GM03348 (cell line): ENCODE data around the gene JAKMIP1.

Experiments used
- DNase-seq: peaks from one replicate; pipeline ENCODE4 v3.0.0; 2012; ENCODE audit warnings: low spot score

Gene JAKMIP1

DNA sequence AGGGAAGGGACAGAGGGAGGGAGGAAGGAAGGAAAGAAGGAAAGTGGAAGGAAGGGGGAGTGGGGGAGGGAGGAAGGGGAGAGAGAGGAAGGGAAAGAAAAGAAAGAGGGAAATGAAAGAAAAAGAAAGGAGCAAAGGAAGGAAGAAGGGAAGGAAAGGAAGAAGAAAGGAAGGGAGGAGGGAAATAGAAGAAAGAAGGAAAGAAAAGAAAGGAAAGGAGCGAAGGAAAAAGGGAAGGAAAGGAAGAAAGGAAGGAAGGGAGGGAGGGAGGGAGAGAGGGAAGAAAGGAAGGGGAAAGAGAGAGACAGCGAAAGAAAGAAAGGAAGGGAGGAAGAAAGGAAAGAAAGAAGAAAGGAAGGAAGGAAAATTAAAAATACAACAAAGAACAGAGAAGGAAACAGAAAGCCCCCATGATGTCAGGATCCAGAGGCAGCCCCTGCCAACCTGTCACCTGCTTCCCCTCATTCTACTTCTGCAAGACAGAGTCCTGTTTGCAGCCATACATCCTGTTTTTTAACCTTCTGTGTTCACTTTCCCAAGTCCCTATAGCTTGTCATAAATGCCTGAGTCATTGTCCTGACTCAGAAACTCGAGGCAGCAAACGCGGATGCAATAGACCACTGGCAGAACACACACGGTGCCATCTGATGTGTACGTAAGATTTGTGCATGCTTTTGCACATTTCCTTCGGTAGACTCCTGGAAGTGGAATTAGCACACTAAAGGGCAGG lies 105.2 kb downstream of the JAKMIP1 start:
- no peak for DNase-seq

DNA sequence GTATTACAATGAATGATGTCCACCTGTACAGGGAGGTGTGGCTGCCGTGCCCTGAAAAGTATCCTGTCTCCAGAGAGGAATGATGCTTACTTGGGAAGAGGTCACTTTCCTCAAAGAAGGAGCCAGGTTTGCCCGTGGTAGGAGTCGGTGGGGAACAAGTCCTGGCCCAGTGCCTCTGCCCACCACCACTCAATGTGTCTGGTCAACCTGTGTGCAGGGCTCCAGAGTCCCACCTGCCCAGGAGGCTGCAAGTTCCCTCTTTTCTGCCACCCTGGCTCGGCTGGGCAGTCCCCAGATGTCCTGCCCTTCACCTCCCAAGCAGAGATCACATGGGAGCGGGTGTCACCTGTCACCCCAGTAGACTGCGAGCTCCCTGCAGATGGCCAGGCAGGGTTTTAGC lies 106.7 kb downstream of the JAKMIP1 start:
- no peak for DNase-seq

DNA sequence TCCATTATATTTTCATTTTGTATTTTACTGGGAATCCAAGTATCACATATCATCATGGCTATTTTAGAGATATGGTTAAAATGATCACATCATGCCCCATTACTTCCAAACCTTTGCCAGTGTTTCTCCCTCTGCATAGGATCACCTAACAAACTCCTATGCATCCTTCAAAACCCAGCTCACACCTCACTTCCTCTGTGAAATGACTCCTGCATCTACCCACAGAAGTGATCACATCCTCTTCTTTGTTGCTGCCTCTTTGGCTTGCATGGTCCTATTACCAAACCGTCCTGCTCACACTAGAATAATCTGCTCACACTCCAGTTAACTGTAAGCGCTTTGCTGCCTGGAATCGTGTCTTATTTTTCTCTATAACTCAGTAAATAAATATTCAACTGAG lies 107.4 kb downstream of the JAKMIP1 start:
- no peak for DNase-seq

DNA sequence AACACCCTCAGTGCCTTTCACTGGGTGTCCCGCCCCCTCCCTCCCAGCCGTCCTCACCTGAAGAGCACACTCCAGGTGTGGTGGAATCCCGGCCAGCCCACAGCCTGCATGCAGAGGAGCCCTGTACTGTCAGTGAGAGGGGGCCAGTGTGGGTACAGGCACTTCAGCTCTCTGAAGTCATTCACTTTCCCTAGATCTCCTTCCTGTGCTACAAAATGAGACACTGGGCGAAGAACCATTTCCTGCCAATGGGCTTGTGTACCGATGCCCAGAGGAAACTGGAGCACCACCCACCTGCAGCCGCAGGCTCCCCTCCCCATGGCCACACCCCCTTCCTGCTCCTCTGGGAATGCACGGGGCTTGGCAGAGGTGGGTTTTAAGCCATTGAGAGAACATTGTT lies 108.2 kb downstream of the JAKMIP1 start:
- no peak for DNase-seq

DNA sequence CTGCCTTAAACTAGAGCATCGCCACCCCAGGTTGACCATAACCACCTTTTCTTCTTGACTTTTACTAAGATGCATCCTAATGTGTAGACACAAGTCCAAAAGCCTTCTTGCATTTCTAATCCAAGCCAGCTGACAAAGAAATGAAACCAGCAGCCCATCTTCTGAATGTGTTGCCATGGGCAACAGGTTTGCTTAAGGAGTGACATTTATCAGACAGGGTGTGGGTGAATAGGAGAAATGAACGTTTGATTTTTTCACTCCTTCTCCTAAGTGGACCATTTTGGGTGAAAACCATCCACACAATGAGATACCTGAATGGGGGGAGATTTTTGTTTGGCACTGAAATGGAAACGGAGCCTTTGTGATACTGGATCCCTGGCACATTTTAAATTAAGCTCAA lies 109.4 kb downstream of the JAKMIP1 start:
- no peak for DNase-seq

DNA sequence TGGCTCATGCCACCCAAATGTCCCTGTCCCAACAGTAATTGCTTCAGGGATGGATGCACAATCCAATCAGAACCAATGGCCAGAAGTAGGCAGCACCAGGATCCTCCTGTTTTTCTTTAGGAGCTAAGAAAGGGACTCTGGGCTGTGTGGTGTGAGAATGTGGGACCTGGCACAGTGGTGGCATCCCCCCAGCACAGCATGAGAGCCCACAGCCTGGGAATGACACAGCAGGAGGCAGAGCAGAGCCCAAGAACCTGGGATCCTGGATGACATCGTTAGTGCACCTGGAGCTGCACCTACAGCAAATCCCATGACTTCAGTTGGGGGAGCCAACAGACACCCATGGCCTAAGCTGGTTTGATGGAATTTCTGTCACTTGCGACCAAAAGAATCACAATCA lies 111.4 kb downstream of the JAKMIP1 start:
- DNase-seq: no peak

DNA sequence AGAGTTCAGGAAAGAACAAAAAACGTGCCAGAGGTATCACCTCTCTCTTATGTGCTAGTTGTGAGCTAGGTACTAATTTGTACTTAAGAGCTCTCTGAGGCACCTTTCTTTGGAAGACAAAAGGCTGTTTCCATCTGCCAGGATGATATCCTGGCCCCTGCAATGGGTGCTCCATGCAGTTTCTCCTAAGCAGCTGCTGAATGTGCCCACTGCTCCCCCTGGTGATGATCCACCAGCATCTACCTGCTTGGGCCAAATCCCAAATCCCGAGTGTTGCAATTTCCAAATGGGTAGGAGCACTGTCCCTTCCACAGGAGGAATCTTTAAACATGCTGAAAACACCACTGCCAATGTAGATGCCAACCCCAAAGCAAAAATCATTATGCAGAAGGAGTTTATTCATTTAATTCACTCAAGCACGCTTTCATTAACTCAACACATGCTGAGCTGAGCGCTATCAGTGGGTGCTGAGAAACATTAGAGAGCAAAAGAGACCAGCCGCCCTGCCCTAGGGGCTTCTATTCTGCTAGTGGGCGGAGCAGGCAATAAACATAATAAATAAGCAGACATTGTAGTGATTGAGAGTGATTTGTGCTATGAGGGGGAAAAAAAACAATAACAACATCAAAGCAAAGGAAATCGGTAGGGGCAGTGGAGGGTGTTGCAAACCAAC lies 112.5 kb downstream of the JAKMIP1 start:
- peak; percentile 21 for DNase-seq

DNA sequence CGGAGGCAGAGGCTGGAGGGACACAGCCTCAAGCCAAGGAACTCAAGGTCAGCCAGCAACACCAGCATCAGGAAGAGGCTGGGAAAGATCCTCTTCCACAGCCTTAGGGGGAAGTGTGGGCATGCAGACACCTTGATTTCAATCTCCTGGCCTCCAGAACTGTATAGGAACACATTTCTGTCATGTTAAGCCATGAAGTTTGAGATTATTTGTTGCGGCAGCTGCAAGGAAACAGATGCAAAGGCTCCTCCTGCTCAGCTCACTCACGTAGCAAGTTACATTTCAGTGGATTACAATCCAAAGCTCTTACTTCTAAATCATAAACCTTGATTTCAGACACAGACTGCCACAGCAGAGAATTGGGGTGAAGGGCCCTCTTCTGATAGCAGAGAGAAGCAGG lies 113.5 kb downstream of the JAKMIP1 start:
- no peak for DNase-seq

DNA sequence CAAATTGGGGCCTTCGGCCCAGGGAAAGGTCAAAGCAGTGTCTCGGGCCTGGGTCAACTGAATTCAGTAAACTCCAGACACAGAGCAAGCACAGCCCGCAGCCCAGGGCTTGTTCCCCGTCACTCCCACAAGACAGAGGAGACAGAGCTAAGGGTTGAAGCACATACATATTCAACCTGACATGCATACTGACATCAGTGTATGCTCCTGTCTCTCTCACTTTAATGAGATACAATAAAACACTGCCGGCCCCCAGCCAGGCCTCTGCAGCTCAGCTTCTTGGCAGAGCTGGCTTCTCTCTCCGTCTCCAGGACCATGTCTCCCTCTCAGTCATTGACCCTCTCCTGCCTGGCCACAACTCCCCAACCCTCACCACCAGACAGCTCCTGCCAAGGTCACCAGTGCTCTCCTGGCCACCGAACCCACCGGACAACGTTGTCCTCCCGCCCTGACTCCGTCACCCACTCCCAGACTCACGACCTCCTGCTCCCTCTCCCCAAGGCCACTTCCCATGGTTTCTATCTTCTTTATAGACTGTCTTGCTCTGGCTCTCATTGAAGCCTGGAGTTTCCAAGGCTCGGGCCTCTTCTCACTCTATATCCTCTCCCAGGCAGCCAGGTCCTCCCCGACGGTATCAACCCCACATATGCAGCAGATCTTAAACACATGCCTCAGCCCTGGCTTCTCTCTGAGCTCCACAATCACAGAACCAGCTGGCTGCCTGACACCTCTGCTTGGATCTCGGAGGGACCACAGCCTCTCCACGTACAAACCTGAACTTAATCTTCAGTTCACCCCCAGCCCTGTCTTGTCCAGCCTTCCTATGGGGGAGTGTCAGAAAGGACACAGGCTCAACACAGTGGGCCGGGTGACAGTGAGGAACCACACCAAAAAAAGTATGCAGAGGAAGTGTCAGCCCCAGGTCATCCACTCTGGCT lies 114.4 kb downstream of the JAKMIP1 start:
- DNase-seq: no peak

DNA sequence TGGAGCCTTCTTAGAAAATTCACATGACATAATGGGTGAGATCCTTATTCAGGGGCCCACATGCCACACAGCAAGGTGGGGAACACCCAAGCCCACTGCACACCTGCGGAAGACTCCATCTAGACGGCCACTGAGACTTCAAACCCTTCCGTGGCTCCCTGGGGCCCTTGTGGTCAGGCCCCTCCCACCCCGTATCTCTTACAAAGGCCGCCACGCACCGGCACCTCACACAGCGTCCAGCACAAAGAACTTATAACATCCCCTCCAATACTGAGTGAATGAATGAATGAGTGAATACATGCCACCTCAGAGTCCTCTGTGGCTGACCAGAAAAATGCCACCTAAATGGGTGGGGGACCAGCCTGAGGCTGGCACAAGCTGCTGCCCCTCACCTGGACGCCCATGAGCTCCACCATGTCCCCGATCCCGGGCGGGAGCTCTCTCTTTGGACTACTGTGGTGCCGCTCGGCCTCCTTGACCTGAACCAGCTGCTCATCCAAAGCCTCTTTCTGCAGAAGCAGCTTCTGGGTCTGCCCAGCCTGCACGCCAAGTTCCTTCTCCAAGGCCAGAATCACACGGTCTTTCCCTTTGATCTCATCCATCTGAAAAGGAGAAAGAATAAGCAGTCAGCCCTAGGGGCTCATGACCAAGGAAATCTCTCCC lies 115.2 kb downstream of the JAKMIP1 start:
- no peak for DNase-seq

DNA sequence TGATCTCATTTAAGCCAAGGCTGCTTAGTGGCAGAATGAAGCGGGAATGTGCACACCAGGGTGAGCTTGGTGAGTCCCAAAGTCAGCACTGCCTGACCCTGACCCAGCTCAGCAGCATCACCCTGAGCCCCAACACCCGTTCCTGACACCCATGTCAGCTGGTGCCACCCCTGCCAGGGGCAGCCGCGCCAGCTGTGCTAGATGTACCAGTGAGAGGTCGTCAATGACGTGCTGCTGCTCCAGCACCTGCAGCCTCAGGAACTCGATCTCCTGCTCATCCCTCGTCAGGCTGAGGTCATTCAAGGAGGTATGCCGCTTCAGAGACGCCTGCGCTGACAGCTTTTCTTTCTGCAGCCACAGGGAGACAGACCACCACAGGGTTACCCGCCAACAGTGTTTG lies 120.4 kb downstream of the JAKMIP1 start:
- DNase-seq: no peak

DNA sequence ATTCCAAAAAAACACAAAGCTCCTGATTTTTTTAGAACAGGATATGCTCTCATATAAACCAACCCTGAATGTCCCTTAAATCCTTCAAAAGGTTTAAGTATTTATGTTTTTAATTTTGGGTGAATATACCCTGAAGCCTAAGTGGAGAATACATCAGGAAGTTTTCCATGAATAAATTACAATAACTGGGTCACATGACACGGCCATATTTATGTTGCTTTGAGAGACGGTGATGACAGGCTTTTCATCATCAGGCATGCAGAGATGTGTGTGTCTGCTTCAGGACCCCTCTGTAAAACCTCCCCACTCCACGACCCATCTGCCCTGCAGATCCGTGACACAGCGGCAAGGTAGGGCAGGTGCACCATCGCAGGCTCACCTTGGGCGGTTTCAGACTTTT lies 121.8 kb downstream of the JAKMIP1 start:
- DNase-seq: no peak

DNA sequence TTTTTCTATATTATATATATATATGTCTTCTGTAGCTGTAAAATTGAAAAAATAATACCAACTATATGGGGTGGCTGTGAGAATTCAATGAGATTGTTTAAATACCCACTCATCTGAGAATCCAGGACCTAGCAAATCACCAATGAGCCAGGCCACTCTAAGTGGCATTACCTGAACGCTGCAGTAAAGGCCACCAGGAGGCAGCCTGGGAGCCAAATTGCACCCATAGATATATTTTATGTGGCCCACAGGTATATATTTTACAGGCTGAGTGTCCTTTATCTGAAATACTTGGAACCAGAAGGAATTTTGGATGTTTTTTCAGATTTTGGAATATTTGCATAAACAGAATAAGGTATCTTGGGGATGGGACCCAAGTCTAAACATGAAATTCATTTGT lies 124.0 kb downstream of the JAKMIP1 start:
- DNase-seq: no peak

DNA sequence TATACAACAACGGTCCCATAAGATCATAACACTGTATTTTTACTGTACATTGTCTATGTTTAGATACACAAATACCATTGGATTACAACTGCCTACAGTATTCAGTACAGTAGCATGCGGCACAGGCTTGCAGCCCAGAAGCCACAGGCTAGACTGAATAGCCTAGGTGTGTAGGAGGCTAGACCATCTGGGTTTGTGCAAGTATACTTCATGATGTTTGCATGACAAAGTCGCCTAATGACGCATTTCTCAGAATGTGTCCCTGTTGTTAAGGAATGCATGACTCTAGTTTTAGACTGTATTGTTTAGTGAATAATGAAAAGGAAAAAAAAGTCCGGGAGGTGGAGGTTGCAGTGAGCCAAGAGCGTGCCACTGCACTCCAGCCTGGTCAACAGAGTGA lies 125.6 kb downstream of the JAKMIP1 start:
- no peak for DNase-seq

DNA sequence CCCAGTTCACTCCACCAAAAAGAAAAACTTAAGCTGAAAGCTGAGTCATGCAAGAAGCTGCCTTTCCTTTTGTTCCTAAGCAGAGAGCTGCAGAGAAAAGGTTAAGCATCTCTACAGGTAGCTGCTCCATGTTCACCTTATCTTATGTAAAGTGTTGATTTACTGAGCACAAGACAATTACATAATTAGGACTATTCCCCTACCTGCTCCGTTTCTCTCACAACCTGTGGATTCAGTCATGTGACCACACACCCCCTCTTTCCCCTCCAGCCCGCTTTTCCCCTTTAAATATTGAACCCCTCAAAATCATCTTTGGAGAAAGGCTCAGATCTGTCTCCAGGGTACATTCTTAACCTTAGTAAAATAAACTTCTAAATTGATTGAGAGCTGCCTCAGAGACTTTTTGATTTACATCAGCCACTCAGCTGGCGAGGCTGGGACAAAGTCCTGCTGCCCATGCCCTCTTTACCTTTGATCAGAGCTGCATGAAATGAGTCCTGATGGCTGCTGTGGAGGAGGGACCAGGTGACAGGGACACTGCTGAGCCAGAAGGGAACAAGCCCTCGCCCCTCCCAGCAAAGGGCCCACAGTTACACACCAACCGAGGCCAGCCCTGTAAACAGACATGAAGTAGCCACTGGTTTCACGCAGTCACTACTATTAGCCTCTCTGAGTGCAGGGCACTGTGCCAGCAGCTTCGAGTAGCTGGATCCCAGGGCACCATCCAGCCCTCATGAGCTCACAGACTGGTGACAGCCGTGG lies 128.2 kb downstream of the JAKMIP1 start:
- no peak for DNase-seq

DNA sequence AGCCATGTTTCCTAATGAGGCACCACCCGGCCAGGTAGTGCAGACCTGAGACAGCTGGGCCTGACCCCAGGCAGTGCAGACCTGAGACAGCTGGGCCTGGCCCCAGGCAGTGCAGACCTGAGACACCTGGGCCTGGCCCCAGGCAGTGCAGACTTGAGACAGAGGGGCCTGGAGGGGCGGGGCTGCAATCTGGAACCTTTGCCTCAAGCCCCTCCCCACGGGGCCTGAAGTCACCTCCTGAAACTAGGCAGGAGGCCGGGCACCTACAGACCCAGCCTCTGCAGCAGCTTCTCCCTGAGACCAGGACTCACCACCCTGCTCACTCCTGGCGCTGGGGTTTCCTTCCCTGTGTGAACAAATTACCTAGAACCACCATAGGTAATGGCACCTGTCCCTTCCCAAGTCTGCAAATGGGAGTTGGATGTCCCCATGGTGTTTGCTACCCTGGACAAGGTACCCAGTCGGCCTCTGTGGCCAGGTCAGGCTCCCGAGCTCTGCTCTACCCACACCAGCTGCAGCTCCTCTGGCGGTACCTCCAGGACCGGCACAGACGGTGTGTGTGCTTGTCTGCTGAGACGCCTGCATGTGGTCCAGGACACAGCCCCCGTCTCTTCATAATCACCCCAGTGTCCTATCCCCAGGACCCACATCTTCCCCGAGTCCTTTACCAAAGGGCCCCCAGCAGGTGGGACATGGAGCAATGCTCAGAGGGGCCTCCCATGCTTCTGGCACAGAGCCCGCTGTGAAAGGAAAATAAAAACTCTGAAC lies 129.0 kb downstream of the JAKMIP1 start:
- no peak for DNase-seq

DNA sequence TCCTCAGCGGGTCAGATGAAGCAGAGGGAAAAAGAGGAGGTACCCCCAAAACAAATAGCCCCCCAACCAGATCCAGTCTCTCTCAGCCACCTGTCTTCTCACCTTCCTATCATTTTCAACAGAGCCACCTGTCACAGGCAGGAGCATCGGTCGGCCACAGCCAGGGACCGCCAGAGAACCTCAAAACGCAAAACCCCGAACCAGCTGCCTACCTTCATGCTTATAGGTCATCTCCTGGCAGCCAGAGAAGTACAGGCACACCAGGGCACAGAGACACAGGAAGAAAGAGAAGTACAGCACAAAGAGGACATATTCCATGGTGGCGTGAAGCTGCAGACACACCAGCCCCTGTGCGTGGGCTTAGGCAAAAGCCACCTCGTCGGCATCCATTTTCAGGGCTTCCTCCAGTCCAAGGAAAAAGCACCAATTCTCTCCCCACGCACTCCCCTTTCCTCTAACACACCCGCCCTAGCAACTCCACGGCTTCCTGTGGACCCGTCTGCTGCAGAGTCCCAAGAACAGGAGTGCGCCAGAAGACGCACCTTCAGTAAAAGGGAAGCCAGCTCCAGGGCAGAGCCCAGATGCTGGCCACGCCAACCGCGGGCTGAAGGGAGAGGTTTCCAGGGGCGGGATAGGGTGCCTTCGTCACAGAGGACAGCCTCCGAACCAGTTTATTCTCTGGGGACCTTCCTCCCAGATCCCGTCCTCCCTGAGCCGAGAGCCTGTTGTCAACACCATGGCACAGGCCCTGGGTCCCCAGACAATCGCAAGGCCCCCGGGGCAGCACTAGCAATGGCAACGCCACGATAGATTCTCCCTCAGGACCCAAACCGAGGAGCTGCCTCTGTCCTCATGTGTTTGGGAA lies 130.3 kb downstream of the JAKMIP1 start:
- DNase-seq: no peak

DNA sequence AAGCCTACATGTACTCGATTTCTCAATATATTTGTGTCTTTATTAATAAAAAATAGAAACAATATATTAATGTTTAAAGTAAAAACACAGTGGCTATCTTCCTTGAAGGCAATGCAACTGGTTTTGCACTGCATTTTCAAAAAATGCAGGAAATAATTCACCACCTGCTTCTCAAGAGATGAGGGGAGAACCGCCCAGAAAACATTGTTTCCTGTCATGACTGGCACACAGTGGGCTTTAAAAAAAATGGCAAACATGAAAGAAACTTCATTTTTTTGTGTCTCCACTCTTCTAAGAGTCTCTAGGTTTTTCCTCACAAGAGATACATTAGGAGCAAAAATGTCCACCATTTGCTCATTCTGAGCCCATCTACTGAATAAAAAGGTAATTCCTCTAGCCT lies 131.4 kb downstream of the JAKMIP1 start:
- no peak for DNase-seq

DNA sequence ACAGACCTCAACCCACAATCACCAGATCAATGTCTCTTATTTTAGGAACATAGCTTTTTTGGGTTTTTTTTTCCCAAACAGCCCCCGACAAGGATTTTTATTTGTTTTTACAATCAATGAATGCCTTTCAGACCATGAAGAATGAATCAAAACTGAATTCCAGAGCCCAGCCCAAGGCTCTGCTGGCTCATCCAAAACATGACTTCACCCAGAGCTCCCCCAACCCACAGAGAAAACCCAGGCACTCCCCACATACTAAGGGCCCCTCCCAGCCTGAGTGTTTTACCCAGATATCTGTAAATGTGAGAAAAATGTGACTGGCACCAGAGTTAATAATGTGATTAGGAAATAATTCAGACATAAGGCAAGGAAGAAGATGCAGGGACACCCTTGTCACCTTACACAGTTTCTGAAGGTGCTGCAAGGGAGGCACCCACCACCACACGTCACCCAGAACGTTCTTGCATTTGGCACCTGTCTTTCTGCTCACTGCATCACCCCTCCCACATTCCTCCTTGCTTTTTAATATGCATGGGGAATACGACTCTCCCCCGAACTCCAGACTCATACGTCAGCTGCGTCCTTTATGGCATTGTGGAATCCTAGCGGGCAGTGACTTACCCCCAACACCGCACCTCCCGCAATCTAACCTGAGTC lies 134.3 kb downstream of the JAKMIP1 start:
- DNase-seq: no peak
